ENCODE measurements around the gene HARS1. TPM values are rescaled to one million over a fixed set of nuclear protein-coding genes. Genes with fewer than 3 reads are reported as not detected.

Gene HARS1
- total and polyA plus RNA-seq, 10 of the 15 experiments (the other 5 are each of a cell fraction or from before 2014, with no cell fraction given), result 12.0 to 93.8 (median 76.9) TPM

- TF ChIP-seq, protein P1, sequence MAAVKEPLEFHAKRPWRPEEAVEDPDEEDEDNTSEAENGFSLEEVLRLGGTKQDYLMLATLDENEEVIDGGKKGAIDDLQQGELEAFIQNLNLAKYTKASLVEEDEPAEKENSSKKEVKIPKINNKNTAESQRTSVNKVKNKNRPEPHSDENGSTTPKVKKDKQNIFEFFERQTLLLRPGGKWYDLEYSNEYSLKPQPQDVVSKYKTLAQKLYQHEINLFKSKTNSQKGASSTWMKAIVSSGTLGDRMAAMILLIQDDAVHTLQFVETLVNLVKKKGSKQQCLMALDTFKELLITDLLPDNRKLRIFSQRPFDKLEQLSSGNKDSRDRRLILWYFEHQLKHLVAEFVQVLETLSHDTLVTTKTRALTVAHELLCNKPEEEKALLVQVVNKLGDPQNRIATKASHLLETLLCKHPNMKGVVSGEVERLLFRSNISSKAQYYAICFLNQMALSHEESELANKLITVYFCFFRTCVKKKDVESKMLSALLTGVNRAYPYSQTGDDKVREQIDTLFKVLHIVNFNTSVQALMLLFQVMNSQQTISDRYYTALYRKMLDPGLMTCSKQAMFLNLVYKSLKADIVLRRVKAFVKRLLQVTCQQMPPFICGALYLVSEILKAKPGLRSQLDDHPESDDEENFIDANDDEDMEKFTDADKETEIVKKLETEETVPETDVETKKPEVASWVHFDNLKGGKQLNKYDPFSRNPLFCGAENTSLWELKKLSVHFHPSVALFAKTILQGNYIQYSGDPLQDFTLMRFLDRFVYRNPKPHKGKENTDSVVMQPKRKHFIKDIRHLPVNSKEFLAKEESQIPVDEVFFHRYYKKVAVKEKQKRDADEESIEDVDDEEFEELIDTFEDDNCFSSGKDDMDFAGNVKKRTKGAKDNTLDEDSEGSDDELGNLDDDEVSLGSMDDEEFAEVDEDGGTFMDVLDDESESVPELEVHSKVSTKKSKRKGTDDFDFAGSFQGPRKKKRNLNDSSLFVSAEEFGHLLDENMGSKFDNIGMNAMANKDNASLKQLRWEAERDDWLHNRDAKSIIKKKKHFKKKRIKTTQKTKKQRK (IDR thresholded peaks at IDR 0.05; ENCODE audit: low read depth, low read length), result no peak
- TF ChIP-seq JUNB (IDR thresholded peaks at IDR 0.05) (no peak), MYC (IDR thresholded peaks at IDR 0.05; ENCODE audit: insufficient read depth, insufficient read length, insufficient replicate concordance, low read length, severe bottlenecking) (no peak), MTA3 (IDR thresholded peaks at IDR 0.05; ENCODE audit: borderline replicate concordance, low read length) (no peak), CHD4 (IDR thresholded peaks at IDR 0.05) (no peak), DPF2 (IDR thresholded peaks at IDR 0.05) (no peak), YY1 (IDR thresholded peaks at IDR 0.05; ENCODE audit: low read depth, low read length) (no peak)
- TF ChIP-seq, protein P2, sequence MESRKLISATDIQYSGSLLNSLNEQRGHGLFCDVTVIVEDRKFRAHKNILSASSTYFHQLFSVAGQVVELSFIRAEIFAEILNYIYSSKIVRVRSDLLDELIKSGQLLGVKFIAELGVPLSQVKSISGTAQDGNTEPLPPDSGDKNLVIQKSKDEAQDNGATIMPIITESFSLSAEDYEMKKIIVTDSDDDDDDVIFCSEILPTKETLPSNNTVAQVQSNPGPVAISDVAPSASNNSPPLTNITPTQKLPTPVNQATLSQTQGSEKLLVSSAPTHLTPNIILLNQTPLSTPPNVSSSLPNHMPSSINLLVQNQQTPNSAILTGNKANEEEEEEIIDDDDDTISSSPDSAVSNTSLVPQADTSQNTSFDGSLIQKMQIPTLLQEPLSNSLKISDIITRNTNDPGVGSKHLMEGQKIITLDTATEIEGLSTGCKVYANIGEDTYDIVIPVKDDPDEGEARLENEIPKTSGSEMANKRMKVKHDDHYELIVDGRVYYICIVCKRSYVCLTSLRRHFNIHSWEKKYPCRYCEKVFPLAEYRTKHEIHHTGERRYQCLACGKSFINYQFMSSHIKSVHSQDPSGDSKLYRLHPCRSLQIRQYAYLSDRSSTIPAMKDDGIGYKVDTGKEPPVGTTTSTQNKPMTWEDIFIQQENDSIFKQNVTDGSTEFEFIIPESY (IDR thresholded peaks at IDR 0.05), result no peak
Measured at GRCh38 chr5:140674211-140674610, 17.0 kb downstream of the HARS1 start (continued).

All from GM12878 (cell line).